ENCODE results near the gene NDUFA11. TPM values are rescaled to one million over a fixed set of nuclear protein-coding genes. Genes with fewer than 3 reads are reported as not detected.

Gene NDUFA11
- total and polyA plus RNA-seq, 2 of the 4 experiments (the other 2 are of a cell fraction), result 375 to 1,276 TPM

DNA sequence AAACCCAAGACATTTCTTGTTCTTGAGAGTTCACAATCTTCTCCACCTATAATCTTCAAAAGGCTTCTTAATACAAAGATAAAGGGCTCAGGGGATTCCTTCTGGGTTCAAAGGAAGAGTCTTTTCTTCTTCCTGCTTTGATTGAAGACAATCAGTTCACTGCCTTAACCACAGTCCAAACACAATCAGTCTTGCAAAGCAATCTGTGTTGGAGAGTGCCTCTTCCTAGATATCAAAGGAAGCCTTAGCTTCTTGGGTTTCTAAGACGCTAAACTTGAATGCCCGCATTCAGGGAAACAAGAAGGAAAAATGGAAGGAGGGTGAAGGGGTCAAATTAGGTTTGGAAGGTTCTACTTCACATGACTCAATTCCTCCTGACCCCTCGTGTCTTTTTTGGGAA lies 47.2 kb upstream of the NDUFA11 start:
- CTCF ChIA-PET, result interaction anchor here (1.0 kb wide), 1 partner anchor 17 kb away, joined by 3 read pairs; no protein-coding TSS in a partner anchor
- POLR2A ChIA-PET (ENCODE audit: unreplicated experiment), result no interaction called here
- intact Hi-C loops (cut with micrococcal nuclease), result no loop called here

More for the DNA sequence above, 47.2 kb upstream of the NDUFA11 start:
- Histone ChIP-seq H4K8ac (ENCODE audit: low read depth in 2 of 2, low read length in 2 of 2) (no peak overlapping the region), H4K91ac (ENCODE audit: insufficient read depth, low read depth, low read length) (no peak overlapping the region), H2BK20ac (ENCODE audit: low read depth, low read length) (no peak overlapping the region), H4K20me1 (ENCODE audit: insufficient read depth, low read length) (peaks cover 71% of the 10 kb centered on the region), H3K27me3 (ENCODE audit: control insufficient read depth, insufficient read depth, low read length) (no peaks in the 10 kb centered on the region), H2BK15ac (ENCODE audit: low read depth, low read length) (no peak overlapping the region), H3K9me3 (ENCODE audit: control insufficient read depth, insufficient read depth, low read length) (no peaks in the 10 kb centered on the region), H3K9me1 (ENCODE audit: insufficient read depth, low read length) (peaks cover 46% of the 10 kb centered on the region), H3K18ac (ENCODE audit: low read depth, low read length) (no peak overlapping the region), H4K5ac (ENCODE audit: low read depth, low read length) (no peak overlapping the region), H2AFZ (replicated peaks; ENCODE audit: low read length, poor library complexity) (no peak overlapping the region), H3K79me1 (ENCODE audit: low read depth in 1 of 2, low read length in 2 of 2) (peaks cover 50 to 98% of the 10 kb centered on the region in 2 experiments), H3K14ac (replicated peaks; ENCODE audit: low read depth, low read length) (no peak overlapping the region), H2AK5ac (ENCODE audit: low read depth, low read length) (no peak overlapping the region), H3K9ac (ENCODE audit: low read depth, low read length) (no peak overlapping the region), H2BK120ac (ENCODE audit: low read depth, low read length) (no peak overlapping the region), H3K27ac (ENCODE audit: insufficient read depth, low read length) (no peak overlapping the region), H3K4me1 (ENCODE audit: control insufficient read depth, insufficient read depth, low read length) (peaks cover 56% of the 10 kb centered on the region), H2BK5ac (ENCODE audit: low read depth, low read length, poor library complexity, severe bottlenecking) (no peak overlapping the region), H3K4ac (ENCODE audit: low read depth, low read length) (no peak overlapping the region), H3K4me3 (ENCODE audit: insufficient read depth, low read depth, low read length) (no peak overlapping the region), H3K23ac (ENCODE audit: low read depth, low read length) (no peak overlapping the region; the same call in 1 of the 2 replicates), H3K56ac (ENCODE audit: extremely low read depth, insufficient read depth, low read length) (no peak overlapping the region), H2AK9ac (replicated peaks; ENCODE audit: low read depth, low read length, poor library complexity) (no peak overlapping the region), H3K36me3 (ENCODE audit: control insufficient read depth, insufficient read depth, low read length) (peaks cover 18% of the 10 kb centered on the region), H3K4me2 (ENCODE audit: low read depth, low read length) (no peak overlapping the region)
- in situ Hi-C loops (cut with MboI; ENCODE audit: low sequenced_read_pairs) (no loop called here), dilution Hi-C loops (cut with HindIII; ENCODE audit: low sequenced_read_pairs, unreplicated experiment) (no loop called here)
- DNase-seq (no peak), ATAC-seq (ENCODE audit: low read depth) (no peak)
- BruUV-seq (replicated peaks), result no TSS peak
- no peak for TF ChIP-seq POLR2A (IDR thresholded peaks at IDR 0.05; ENCODE audit: low read depth, low read length)
- TF ChIP-seq MXI1 (IDR thresholded peaks at IDR 0.05; ENCODE audit: borderline replicate concordance, low read depth, low read length), result no peak
- TF ChIP-seq ELK1 (IDR thresholded peaks at IDR 0.05; ENCODE audit: borderline replicate concordance, low read depth, low read length), result no peak
- TF ChIP-seq RCOR1 (IDR thresholded peaks at IDR 0.05; ENCODE audit: insufficient replicate concordance, low read length), result no peak
- TF ChIP-seq CEBPB (IDR thresholded peaks at IDR 0.05; ENCODE audit: low read depth, low read length), result no peak
- no peak for TF ChIP-seq CHD1 (IDR thresholded peaks at IDR 0.05; ENCODE audit: low read depth, low read length)
- no peak for TF ChIP-seq BHLHE40 (IDR thresholded peaks at IDR 0.05; ENCODE audit: low read depth, low read length)
- no CpG with 5 or more reads among the region's 3 CpGs for WGBS, 2 experiments (ENCODE audit: extremely low coverage in 2 of 2, insufficient read length in 1 of 2)
